Upper lobe of left lung (tissue), 4 donors: ENCODE measurements around the gene LRG1.

Experiments
- EP300 ChIP-seq, 4 donors: sonication (generic); formaldehyde crosslinking; IDR thresholded peaks; one replicate each; pipeline ENCODE4 v1.5.1; 2017; ENCODE audit warnings: antibody characterized with exemption in 4 of 4, control low read depth in 2 of 4
- POLR2A ChIP-seq, 4 donors: fragments of 450-650 bp; IDR thresholded peaks; one replicate each; pipeline ENCODE4 v1.5.1; 2016 to 2017; ENCODE audit warnings: antibody characterized with exemption in 4 of 4, mild to moderate bottlenecking in 2 of 4
- POLR2AphosphoS5 ChIP-seq, 2 donors: sonication (generic); formaldehyde crosslinking; IDR thresholded peaks; one replicate each; pipeline ENCODE4 v1.5.1; 2017; ENCODE audit warnings: antibody characterized with exemption in 2 of 2
- TF ChIP-seq, protein P1 (sequence below), 6 experiments: fragments of 450-650 bp in 4 of 6; fragments of 200-600 bp in 2 of 6; sonication (generic) in 2 of 6; IDR thresholded peaks; one replicate each; pipeline ENCODE4 v1.5.1; 2016 to 2019; ENCODE audit warnings: antibody characterized with exemption in 6 of 6

DNA sequence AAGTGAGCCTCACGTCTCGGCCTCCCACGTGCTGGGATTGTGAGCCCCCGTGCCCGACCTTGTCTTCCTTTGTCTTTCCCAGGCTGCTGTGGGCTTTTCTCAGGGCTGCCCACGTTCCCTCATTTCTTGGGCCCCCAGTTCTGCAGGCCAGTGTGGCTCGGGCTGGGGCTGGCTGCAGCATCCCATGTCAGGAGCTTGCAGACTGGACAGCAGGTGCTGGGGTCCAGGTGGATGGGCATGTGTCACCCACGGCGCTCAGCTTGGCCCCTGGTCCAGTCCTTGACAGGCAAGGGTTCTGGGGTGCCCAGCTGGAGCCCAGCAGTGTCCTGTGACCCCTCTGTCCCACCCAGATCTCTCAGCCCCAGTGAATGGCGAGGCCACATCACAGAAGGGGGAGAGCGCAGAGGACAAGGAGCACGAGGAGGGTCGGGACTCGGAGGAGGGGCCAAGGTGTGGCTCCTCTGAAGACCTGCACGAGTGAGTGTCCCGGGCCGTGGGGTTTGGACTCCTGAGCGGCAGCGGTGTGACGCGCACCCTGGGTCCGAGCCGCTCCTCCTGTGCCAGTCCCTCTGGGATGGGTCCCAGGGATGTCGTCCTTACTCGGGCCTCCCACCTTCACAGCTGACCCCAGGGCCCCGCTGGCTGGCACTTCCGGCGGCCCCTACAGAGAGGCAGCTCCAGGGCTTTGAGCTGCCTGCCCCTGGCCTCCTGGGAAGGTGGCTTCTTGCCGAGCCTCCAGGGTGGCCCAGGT, 38.8 kb downstream of the LRG1 start:
- TF ChIP-seq, protein P1, sequence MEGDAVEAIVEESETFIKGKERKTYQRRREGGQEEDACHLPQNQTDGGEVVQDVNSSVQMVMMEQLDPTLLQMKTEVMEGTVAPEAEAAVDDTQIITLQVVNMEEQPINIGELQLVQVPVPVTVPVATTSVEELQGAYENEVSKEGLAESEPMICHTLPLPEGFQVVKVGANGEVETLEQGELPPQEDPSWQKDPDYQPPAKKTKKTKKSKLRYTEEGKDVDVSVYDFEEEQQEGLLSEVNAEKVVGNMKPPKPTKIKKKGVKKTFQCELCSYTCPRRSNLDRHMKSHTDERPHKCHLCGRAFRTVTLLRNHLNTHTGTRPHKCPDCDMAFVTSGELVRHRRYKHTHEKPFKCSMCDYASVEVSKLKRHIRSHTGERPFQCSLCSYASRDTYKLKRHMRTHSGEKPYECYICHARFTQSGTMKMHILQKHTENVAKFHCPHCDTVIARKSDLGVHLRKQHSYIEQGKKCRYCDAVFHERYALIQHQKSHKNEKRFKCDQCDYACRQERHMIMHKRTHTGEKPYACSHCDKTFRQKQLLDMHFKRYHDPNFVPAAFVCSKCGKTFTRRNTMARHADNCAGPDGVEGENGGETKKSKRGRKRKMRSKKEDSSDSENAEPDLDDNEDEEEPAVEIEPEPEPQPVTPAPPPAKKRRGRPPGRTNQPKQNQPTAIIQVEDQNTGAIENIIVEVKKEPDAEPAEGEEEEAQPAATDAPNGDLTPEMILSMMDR (IDR thresholded peaks at IDR 0.05): no peak
- TF ChIP-seq POLR2AphosphoS5 (IDR thresholded peaks at IDR 0.05) (no peak), POLR2A (IDR thresholded peaks at IDR 0.05) (no peak), EP300 (IDR thresholded peaks at IDR 0.05) (no peak)
